K562 (cell line): ENCODE measurements around the gene NDC1. TPM values are rescaled to one million over a fixed set of nuclear protein-coding genes. Genes with fewer than 3 reads are reported as not detected.

Source experiments
- ATAC-seq: fragments of 200-7000 bp; cut with Tn5 transposase; 3 replicates; pipeline ENCODE4 v1.9.1; 2020; ENCODE audit warnings: moderate library complexity
- BruUV-seq: library from RNA; stranded (reverse); fragments of 400-500 nt; replicated peaks from 2 replicates; lab custom pipeline; 2021; lab: Mats Ljungman, UMichigan
- CTCF ChIA-PET: fragments of 300-600 bp; formaldehyde crosslinking; extraction: SDS; loops from one replicate; lab custom pipeline; 2021; ENCODE audit warnings: low intra/inter-chr PET ratio; lab: Yijun Ruan, JAX
- POLR2A ChIA-PET: fragments of 300-600, 350-650 bp; sonication (Branson Sonifier 250); formaldehyde crosslinking; extraction: SDS; loops from one replicate; lab custom pipeline; 2021; ENCODE audit warnings: antibody characterized with exemption, inconsistent platforms; lab: Yijun Ruan, JAX
- DNase-seq, 4 experiments: peaks; one replicate each; pipeline versions ENCODE4 v3.0.0 to v3.0.0-alpha.2; 2011 to 2018; ENCODE audit warnings: low spot score in 3 of 4, mixed read lengths in 3 of 4; ENCODE audit errors: extremely low read depth in 1 of 4
- FAIRE-seq: peaks from 2 replicates; lab custom pipeline; 2011; peaks lifted over from hg19 to GRCh38; lab: Jason Lieb, UNC
- H2AFZ ChIP-seq: 2 replicates; pipeline ENCODE4 v1.6.0; 2011; ENCODE audit warnings: low read depth, low read length, control low read depth, inconsistent platforms
- H3K27ac ChIP-seq: fragments of 200-600 bp; 3 replicates; pipeline ENCODE4 v1.8.0; 2011; ENCODE audit warnings: low read depth, mild to moderate bottlenecking, control low read depth, inconsistent platforms, low read length, moderate library complexity, mixed read lengths; ENCODE audit errors: extremely low read depth
- H3K27me3 ChIP-seq, 2 experiments: fragments of 300-600 bp in 1 of 2; 2 replicates in 1 of 2; 3 replicates in 1 of 2; pipeline versions ENCODE4 v1.6.0 to v1.8.0; 2011; ENCODE audit warnings: inconsistent platforms in 2 of 2, low read length in 2 of 2, mild to moderate bottlenecking in 1 of 2, mixed read lengths in 1 of 2, moderate library complexity in 1 of 2; ENCODE audit not compliant: control insufficient read depth in 2 of 2, insufficient read depth in 2 of 2
- H3K36me3 ChIP-seq: fragments of 300-600 bp; 3 replicates; pipeline ENCODE4 v1.8.0; 2011; ENCODE audit warnings: mild to moderate bottlenecking, low read length, inconsistent platforms; ENCODE audit not compliant: control insufficient read depth, insufficient read depth
- H3K4me1 ChIP-seq, 2 experiments: fragments of 200-600 bp in 1 of 2; replicated peaks in 1 of 2; 2 replicates in 1 of 2; 3 replicates in 1 of 2; pipeline versions ENCODE4 v1.5.1 to v1.8.0; 2011; ENCODE audit warnings: inconsistent platforms in 2 of 2, low read length in 2 of 2, mild to moderate bottlenecking in 1 of 2, mixed read lengths in 1 of 2, moderate library complexity in 1 of 2; ENCODE audit not compliant: control insufficient read depth in 2 of 2, insufficient read depth in 2 of 2
- H3K4me2 ChIP-seq: 2 replicates; pipeline ENCODE4 v1.6.1; 2011; ENCODE audit warnings: low read length, control low read depth, inconsistent platforms, mixed read lengths; ENCODE audit not compliant: insufficient read depth
- H3K4me3 ChIP-seq: fragments of 200-600 bp; sonication (generic), shearing (Covaris generic); 2 replicates; pipeline ENCODE4 v1.5.1; 2016; ENCODE audit warnings: control low read depth, inconsistent platforms
- H3K79me2 ChIP-seq: fragments of 200-600 bp; 3 replicates; pipeline ENCODE4 v1.8.0; 2011; ENCODE audit warnings: low read length, inconsistent platforms; ENCODE audit not compliant: control insufficient read depth, insufficient read depth
- H3K9ac ChIP-seq, 2 experiments: 2 replicates each; pipeline versions ENCODE4 v1.6.0 to v1.6.1; 2011; ENCODE audit warnings: low read depth in 2 of 2, low read length in 2 of 2, control low read depth in 1 of 2, inconsistent platforms in 1 of 2, mild to moderate bottlenecking in 1 of 2, mixed read lengths in 1 of 2; ENCODE audit not compliant: insufficient read depth in 1 of 2
- H3K9me1 ChIP-seq: one replicate; pipeline ENCODE4 v1.6.0; 2011; ENCODE audit warnings: inconsistent platforms, mild to moderate bottlenecking, low read length, moderate library complexity; ENCODE audit not compliant: control insufficient read depth, insufficient read depth
- H3K9me3 ChIP-seq: replicated peaks from 2 replicates; pipeline ENCODE4 v1.5.1; 2011; ENCODE audit warnings: low read depth, low read length, inconsistent platforms; ENCODE audit not compliant: control insufficient read depth, insufficient read depth
- H4K20me1 ChIP-seq: replicated peaks from 2 replicates; pipeline ENCODE4 v1.6.1; 2011; ENCODE audit warnings: low read length, inconsistent platforms, mixed read lengths; ENCODE audit not compliant: control insufficient read depth, insufficient read depth
- BRD4 ChIP-seq: fragments of 200-600 bp; sonication (generic); IDR thresholded peaks from 2 replicates; pipeline ENCODE4 v1.6.1; 2017; ENCODE audit warnings: inconsistent platforms
- CHD7 ChIP-seq: fragments of 200-600 bp; sonication (generic); IDR thresholded peaks from one replicate; pipeline ENCODE4 v1.6.1; 2012; ENCODE audit warnings: mild to moderate bottlenecking, low read depth, low read length, inconsistent platforms
- EHMT2 ChIP-seq: fragments of 450-650 bp; IDR thresholded peaks from 2 replicates; pipeline ENCODE4 v1.6.1; 2018; ENCODE audit warnings: antibody characterized with exemption
- GTF2A2 ChIP-seq: IDR thresholded peaks from 2 replicates; pipeline ENCODE4 v1.6.1; 2016; ENCODE audit warnings: mild to moderate bottlenecking, missing genetic modification characterization, missing compliant biosample characterization
- JUNB ChIP-seq: fragments of 450-650 bp; formaldehyde crosslinking; conservative IDR thresholded peaks from 2 replicates; pipeline ENCODE4 v1.4.0; 2020; ENCODE audit warnings: mild to moderate bottlenecking
- SFPQ ChIP-seq: fragments of 200-400 bp; formaldehyde crosslinking; IDR thresholded peaks from 2 replicates; pipeline ENCODE4 v1.6.1; 2017; ENCODE audit warnings: mild to moderate bottlenecking, low read depth, low read length, moderate library complexity
- SIN3B ChIP-seq: fragments of 450-650 bp; IDR thresholded peaks from 2 replicates; pipeline ENCODE4 v1.6.1; 2017; ENCODE audit warnings: low read depth, mild to moderate bottlenecking, moderate library complexity
- SRSF7 ChIP-seq: fragments of 200-400 bp; formaldehyde crosslinking; optimal IDR thresholded peaks from 2 replicates; pipeline ENCODE3; 2017; ENCODE audit warnings: mild to moderate bottlenecking, low read depth, low read length
- ZFP36 ChIP-seq: fragments of 150-350 bp; IDR thresholded peaks from 2 replicates; pipeline ENCODE4 v1.6.1; 2018; ENCODE audit warnings: low read length, low read depth; ENCODE audit not compliant: partially characterized antibody
- ZSCAN29 ChIP-seq: fragments of 450-650 bp; IDR thresholded peaks from 2 replicates; pipeline ENCODE4 v1.6.1; 2017
- WGBS: fragments of 100-300 bp; shearing (Covaris generic); methylation state at CpG from one replicate; pipeline ENCODE4 v1.1.6; 2016; ENCODE audit warnings: low coverage, mixed read lengths; ENCODE audit not compliant: insufficient coverage; ENCODE audit errors: missing lambda C conversion rate; 5-methylcytosine and 5-hydroxymethylcytosine counted together
- in situ Hi-C: fragments of 300-500 bp; cut with MboI; formaldehyde crosslinking; loops from 4 replicates; pipeline ENCODE4 v1.15.0; 2018; ENCODE audit warnings: inconsistent platforms, mixed read lengths
- intact Hi-C: fragments of 100-400 bp; cut with micrococcal nuclease; formaldehyde crosslinking; loops from 2 replicates; pipeline ENCODE4 v1.14.2; 2022
- polyA plus RNA-seq, 8 experiments: library from polyadenylated mRNA; depleted of rRNA in 4 of 8; stranded (reverse) in 5 of 8; unstranded in 3 of 8; fragments of >200 nt; fragmentation: Nextera tagmentation in 2 of 8; fragmentation: Illumina TruSeq in 1 of 8; extraction: Ambion mirVana in 2 of 8; extraction: Trizol in 1 of 8; gene quantifications; 2 replicates each; pipeline versions ENCODE4 v1.2.1 to v1.2.3, GENCODE V29; 2011 to 2014; ENCODE audit warnings: inconsistent platforms in 1 of 8, missing spikeins in 1 of 8
- total RNA-seq, 7 experiments: library from RNA; depleted of rRNA in 6 of 7; stranded (reverse); fragments of >200 nt in 6 of 7; fragmentation: Illumina TruSeq in 2 of 7; extraction: Trizol in 2 of 7; gene quantifications; 2 replicates each; pipeline versions ENCODE4 v1.2.1 to v1.2.3, GENCODE V29; 2011 to 2021; ENCODE audit warnings: low replicate concordance in 1 of 7

NDC1 gene
- total and polyA plus RNA-seq, 9 of the 15 experiments (the other 6 are each of a cell fraction or from before 2014, with no cell fraction given) = 26.9 to 102 (median 64.5) TPM

GRCh38 chr1:53807916-53808315 is 30.2 kb downstream of the NDC1 start:
- peaks cover 16% of the 10 kb centered on the region for H3K79me2 ChIP-seq
- no peaks in the 10 kb centered on the region for H4K20me1 ChIP-seq
- ChIA-PET CTCF (no interaction called here), POLR2A (interaction anchor here (0.6 to 1.2 kb wide), 5 partner anchors 12 to 367 kb away, joined by 3 read pairs; partner anchors contain the start of gene NDC1)
- no peak for DNase-seq
- H3K27ac ChIP-seq = no peak overlapping the region
- peaks cover 91% of the 10 kb centered on the region for H3K36me3 ChIP-seq
- peaks cover 7 to 9% of the 10 kb centered on the region in 2 experiments; a peak in 2 of 5 replicates for H3K4me1 ChIP-seq
- no TSS peak for BruUV-seq
- no peak for FAIRE-seq
- 91% methylated on average over 5 of the region's 5 CpGs for whole genome bisulfite sequencing
- H3K4me3 ChIP-seq = no peak overlapping the region
- ATAC-seq = no peak
- H3K27me3 ChIP-seq = no peaks in the 10 kb centered on the region
- no peak overlapping the region for H3K9ac ChIP-seq
- in situ Hi-C loops = no loop called here
- intact Hi-C loops = no loop called here
- H2AFZ ChIP-seq = no peak overlapping the region
- no peaks in the 10 kb centered on the region for H3K9me3 ChIP-seq
- H3K4me2 ChIP-seq = no peak overlapping the region
- no peaks in the 10 kb centered on the region for H3K9me1 ChIP-seq
- no peak for TF ChIP-seq CHD7
- no peak for TF ChIP-seq JUNB (CRISPR knock-in tag)
- TF ChIP-seq SIN3B = no peak
- no peak for TF ChIP-seq SFPQ
- no peak for TF ChIP-seq EHMT2
- no peak for TF ChIP-seq GTF2A2 (tag)
- no peak for TF ChIP-seq SRSF7
- no peak for TF ChIP-seq ZSCAN29
- no peak for TF ChIP-seq ZFP36
- TF ChIP-seq BRD4 = no peak
